HG03060 (cell line): ENCODE data around the gene ZNF280A.
"Not testable (repeated sequence)": the region's sequence is repeated elsewhere in the genome, so short reads cannot be mapped to it uniquely, and the experiment has no call there.

Experiments used
- ATAC-seq: cut with Tn5 transposase; IDR thresholded peaks from one replicate; pipeline ENCODE4 v1.9.1; 2021; ENCODE audit warnings: low read depth, moderate number of reproducible peaks; ENCODE audit not compliant: unreplicated experiment

Gene ZNF280A

DNA sequence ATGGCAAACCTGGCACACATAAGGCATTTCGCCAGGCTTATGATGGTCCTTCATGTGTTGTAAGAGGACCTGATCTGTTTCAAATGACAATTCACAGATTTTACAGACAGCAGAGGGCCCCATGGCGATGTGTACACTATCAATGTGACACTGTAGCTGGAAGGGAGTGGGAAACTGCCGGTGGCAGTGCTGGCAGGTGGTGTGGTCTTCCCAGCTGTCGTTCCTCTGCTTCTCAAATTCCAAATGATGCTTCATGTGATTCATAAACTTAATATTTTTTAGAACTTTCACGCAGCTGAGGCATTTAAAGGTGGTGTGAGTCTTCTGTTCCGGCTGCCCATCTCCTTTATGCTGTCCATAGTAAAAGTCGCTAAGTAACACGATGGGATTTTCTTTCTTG, 5.6 kb downstream of the ZNF280A start:
- ATAC-seq = not testable (repeated sequence)

DNA sequence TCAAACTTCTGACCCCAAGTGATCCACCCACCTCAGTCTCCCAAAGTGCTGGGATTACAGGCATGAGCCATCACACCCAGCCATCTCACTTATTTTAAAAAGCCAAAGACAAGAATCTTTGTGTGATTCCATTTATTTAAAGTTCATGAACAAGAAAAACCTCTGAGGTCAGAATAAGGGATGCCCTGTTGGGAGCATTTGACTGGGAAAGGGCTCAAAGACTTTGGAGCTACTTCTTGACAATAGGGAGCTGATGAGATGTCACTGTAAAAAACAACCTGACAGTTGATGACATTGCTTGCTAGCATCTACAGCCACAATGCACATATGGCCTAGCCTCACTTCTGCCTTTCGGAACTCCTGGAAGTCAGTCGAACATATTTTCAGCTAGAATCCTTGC, 6.5 kb downstream of the ZNF280A start:
- ATAC-seq = no peak

DNA sequence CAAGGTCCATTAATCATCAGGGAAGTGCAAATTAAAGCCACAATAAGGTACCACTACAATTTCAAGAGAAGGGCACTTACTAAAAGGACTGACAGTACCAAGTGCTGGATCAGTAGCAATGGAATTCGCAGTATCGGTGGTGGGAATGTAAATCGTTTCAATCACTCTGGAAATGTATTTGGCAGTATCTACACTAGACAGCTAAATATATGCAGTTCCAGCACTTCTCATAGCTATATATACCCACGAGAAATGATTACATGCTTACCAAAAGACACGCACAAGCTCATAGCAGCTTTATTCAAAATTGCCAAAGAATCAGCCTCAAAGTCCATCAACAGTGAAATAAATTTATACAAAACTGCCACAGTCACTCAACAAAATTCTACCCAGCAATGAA, 7.1 kb downstream of the ZNF280A start:
- ATAC-seq = no peak

DNA sequence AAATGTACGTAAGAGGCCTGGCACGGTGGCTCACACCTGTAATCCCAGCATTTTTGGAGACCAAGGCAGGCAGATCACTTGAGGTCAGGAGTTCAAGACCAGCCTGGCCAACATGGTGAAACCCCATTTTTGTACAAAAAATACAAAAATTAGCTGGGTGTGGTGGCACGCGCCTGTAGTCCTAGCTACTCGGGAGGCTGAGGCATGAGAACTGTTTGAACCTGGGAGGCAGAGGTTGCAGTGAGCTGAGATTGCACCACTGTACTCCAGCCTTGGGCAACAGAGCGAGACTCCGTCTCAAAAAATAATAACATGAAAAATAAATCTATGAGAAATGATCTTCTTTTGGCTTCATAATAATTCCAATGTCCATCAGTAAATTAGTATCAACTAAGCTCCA, 9.2 kb downstream of the ZNF280A start:
- not testable (repeated sequence) for ATAC-seq

DNA sequence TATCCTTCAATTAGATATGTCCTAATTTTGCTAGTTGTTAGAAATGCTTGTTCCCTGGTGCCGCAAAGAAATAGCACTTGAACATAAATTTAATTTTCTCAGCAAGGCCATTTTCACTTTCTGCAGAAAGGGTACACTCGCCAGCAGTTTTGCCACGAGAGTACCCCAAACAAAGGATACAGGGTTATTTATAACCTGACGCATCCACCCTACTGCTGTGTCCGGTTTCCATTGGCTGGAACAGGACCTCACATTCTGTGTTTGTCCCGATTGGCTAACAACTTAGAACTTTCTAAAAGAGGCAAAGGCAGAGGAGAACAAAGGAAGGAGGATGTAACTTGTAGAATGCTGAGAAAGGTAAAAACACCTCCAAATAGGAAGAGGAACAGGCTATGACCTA, 10.2 kb downstream of the ZNF280A start:
- ATAC-seq = not testable (repeated sequence)

DNA sequence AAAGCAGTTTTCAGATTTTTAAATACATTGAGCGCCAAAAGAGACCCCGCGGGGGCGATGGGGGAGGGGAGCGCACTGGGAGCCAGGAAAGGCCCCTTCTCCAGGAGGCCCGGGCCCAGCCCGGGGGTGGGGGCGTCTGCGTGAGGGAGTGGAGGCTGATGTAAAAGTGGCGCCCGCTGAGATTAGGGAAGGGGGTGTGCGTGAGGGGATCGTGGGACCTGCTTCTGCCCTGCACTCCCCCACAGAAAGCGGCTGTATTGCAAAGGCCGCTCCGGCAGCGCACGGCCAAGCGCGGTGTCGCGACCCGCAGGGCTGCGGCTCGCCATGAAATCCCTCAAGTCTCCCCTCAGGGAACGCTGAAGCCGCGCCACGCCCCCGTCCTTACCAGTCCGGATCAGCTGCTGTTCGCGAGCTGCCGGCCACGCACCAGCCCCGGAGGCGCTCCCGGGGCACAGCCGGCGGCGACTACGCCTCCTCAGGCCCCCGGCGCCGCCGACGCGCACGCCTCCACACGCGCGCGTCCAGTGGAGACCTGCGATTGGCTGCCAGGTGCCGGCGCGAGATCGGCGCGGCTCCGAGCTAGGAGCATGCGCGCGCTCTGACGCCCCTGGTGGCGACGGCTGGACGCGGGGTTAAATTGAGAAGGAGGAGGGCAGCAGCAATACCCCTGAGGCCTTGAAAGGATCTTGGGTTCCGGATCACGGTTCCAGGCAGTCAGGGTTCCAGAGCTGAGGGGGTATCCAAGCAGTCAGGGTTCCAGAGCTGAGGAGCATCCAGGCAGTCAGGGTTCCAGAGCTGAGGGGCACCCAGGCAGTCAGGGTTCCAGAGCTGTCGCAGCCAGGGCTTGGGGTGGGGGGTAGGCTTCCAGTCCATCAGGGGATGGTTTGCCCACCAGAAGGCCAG, 11.5 kb downstream of the ZNF280A start, which contains the start of gene ZNF280B:
Gene ZNF280B (minus strand): TSS at position 469 of the 903 bp plus-strand sequence. CDS start 19,344 bp downstream, outside the sequence.
- ATAC-seq = no peak

DNA sequence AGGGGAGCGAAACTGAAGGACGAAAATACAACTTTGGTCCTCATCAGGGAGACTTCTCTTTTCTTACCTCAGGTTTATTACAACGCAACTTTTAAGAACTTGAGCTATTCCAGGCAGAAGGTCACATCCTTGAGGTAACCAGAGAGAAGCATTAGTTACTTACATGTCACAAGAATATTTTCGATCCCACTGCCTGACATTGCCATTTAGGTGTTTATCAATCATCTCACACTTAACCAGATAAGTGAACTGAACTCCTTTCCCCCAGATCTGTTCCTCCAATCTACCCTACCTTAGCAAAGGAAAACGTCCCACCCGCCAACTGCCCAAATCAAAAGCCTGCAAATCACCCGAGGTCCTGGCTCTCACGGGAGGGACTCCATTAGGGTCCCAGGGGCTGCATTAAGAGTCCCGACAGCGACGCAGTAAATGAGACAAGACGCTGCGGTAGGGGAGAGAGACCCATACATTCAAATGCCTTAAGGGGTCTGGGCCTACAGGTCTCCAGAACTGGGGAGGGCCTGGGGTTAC, 12.3 kb downstream of the ZNF280A start:
- no peak for ATAC-seq

DNA sequence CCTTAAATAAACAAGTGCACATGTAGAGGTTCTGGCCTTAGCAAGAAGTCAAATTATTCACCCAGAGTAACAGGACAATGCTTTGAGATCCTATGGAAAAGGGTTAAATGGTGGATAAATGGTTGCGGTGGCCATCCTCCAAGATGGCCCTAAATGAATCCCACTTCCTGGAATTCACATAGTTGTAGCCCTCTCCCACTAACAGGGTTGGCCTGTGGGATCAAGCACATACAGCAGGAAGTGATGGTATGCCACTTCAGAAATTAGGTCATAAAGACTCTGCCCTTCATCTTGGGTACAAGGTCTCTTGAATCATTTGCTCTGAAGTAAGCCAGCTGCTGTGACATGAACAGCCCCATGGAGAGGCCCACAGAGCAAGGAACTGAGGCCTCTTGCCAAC, 13.3 kb downstream of the ZNF280A start:
- no peak for ATAC-seq

DNA sequence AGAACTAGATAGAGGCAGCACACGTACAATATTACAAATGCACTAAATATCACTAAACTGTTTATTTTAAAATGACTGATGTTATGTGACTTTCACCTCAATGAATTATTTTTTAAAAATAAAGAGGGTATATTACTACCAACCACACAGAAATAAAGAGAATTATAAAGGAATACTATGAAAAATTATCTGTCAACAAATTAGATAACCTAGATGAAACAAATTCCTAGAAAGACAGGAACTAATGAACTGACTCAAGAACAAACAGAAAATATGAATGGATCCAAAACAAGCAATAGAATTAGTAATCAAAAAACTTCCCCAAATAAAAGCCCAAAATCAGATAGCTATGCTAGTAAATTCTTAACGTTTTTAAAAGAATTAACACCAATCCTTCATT, 21.8 kb downstream of the ZNF280A start:
- no peak for ATAC-seq

DNA sequence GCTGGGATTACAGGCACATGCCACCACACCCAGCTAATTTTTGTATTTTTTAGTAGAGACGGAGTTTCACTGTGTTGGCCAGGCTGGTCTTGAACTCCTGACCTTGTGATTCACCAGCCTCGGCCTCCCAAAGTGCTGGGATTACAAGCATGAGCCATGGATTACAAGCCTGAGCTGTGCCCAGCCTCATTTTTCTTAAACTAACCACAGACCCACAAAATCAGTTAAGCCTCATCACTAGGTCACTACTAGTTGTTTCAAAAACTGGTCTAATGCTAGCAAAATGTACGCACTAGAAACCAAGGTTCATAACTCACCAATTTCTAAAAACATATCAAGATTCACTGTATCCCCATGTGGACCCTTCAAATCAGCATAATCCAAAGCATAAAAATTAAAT, 28.5 kb downstream of the ZNF280A start:
- ATAC-seq = not testable (repeated sequence)

DNA sequence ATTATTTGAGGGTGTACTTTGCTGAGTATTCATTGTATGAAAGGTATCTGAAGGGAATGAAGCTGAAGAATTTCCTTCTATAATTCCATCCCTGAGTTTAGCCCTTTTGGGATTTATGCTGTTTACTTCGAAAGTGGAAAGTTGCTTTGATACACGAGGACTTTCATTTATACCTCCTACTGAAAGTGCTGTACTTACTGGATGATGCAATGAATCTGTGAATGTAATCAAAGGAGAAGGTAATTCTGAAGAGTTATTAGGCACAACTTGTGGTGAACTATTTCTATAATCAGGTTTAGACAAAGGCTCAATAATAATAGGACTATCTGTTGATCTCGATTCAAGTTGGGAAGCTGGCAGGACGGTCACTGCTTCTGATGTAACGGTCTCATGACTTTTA, 31.3 kb downstream of the ZNF280A start:
- ATAC-seq = no peak

DNA sequence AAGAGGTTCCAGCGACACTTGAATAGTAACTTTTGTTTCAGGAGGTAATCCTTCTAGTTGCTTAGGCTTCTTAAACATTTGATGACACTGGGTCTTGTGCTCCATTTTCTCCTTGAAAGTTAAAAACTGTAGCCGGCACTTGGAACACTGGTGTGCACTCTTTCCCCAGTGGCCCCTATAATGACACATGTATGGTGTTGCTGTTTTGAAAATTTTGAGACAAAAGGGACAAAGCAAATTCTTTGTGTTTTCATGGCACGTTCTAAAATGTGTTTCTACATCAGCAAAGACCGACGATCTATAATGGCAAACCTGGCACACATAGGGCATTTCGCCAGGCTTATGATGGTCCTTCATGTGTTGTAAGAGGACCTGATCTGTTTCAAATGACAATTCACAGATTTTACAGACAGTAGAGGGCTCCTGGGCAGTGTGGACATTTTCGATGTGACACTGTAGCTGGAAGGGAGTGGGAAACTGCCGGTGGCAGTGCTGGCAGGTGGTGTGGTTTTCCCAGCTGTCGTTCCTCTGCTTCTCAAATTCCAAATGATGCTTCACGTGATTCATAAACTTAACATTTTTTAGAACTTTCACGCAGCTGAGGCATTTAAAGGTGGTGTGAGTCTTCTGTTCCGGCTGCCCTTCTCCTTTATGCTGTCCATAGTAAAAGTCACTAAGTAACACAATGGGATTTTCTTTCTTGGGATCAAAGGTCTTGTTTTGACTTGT, 32.0 kb downstream of the ZNF280A start:
- ATAC-seq = no peak

DNA sequence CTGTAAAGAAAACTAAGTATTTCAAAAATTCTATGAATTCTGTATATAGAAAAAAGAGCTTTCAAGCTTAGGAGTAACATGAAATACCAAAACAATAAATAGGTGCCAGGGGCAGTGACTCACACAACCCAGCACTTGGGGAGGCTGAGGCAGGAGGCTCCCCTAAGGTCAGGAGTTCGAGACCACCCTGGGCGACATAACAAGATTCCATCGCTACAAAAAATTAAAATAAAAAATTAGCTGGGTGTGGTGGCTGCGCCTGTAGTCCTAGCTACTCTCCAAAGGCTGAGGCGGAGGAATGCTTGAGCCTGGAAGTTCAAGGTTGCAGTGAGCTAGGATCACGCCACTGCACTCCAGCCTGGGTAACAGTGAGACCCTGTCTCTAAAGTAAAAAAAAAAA, 33.0 kb downstream of the ZNF280A start:
- no peak for ATAC-seq

DNA sequence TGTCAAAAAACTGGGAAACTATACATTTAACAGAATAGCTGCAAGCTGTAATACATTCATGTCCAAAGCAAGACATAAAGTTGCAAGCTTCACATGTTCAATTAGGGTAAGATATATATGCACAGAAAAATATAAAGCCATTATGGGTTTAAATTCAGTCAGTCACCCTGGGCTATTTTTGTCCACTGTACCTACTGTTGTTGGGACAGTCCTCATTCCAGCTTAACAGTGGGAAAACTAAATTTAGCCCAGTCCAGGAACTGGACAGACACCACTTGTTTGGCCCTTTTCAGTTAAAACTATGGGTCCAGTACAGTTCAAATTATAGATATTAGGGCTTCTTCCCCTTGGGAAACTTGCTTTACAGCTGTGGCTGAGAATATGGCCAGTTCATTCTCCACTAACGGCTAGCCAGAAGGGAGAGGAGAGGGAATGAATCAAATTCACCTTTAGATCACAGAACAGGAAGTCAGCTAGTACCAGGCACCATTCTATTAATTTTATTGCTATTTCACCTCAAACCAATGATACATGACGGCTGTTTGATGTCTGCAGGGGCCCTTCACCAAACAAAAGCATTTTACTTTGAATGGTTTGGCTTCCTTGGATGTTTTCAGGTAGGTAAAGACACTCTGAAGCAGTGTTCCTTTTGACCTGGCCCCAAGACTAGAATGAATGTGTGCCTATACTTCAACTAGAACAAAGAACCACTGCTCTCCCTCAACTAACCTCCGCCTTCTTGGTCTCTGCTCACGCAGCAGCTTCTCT, 33.8 kb downstream of the ZNF280A start:
- ATAC-seq = no peak

DNA sequence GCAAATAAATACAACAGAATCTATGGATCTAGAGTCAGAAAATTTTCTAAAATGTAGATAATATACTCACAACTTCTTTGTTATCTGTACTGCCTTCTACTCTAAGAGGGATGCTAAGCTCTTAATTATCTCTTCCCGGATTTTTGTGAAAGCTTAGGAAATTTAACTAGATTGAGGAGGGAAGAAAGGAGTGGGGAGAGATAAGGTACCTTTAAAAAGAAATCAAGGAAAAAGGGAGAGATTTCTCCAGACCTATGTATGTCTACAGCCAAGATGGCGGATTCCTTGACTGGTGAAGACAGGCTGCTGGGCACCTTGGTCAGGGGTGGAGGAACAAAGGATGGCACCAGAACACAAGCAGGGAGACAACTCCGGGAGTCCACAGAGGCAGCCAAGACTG, 34.5 kb downstream of the ZNF280A start:
- ATAC-seq = no peak

DNA sequence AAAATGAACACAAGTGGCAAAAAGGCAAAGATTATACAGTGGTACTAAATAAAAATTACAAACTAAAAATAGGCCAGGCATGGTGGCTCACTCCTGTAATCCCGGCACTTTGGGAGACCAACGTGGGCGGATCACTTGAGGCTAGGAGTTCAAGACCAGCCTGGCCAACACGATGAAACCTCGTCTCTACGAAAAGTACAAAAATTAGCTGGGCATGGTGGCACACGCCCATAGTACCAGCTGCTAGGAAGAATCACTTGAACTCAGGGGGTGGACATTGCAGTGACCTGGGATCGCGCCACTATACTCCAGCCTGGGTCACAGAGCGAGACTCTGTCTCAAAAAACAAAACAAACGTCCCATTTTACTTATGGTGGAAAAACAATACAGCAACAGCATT, 36.0 kb downstream of the ZNF280A start:
- ATAC-seq = no peak

DNA sequence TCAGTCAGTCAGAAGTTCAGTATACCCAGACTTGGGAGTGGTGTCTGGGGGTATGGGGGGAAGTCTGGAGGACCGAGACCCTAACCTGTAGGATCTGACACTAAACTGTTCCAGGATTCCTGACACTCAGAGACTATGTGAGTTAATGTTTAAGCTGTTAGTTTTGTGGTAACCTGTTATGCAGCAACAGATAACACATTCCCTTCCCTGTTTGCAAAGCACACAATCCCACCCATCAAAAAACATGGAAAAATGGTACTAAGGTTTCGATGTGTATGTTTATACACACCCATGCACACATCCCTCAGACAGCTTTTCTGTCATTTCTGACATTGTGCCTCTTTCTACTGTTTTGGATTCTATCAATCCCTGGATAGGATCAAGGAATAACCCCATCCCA, 39.1 kb downstream of the ZNF280A start:
- no peak for ATAC-seq

DNA sequence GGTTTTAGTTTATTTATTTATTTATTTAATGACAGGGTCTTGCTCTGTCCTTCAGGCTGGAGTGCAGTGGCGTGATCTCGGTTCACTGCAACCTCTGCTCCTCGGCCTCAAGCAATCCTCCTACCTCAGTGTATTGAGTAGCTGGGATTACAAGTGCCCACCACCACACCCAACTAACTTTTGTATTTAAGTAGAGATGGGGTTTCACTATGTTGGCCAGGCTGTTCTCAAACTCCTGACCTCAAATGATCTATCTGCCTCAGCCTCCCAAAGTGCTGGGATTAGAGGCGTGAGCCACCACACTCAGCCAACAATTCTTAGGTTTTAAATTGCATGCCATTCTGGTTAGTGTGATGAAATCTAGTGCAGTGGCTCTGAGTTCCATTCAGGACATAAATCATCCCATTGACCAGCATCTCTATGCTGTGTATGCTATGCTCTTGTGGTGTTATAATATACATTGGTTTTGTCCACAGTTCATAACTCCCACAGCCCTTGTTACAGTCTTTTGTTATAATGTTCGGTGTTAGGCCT, 40.0 kb downstream of the ZNF280A start:
- no peak for ATAC-seq

DNA sequence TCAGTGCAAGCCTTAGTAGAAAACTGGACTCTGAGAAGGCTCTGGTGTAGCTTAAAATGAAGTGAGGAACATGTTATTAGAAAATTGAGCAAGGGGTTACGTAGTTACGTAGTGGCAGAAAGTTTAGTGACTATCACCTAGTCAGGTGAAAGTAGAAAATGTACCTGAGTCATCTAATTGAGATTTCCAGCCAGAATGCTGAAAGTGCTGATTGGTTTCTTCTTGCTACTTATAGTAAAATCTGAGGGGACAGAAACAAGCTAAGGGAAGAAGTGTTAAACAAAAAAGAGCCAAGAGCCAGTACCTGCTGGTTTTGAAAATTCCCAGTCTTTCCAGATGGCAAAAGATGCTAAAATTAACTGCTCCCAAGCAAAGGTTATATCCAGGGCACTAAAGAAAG, 41.0 kb downstream of the ZNF280A start:
- no peak for ATAC-seq

DNA sequence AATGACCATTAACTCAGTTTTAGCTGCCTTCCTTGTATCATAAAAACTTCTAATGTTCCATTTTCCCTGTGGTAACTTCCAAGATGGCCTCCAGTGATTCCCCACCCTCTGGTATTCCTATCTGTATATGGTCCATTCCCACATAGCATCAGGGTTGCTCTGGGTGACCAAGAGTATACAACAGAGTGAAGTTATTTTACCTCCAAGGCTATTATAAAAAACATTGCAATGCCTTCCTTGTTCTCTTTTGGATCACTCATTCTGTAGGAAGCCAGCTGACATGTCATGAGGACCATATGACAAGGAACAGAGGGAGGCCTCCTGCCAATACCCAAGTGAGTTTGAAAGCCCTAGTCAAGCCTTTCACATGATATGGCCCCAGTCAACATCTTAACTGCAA, 41.6 kb downstream of the ZNF280A start:
- no peak for ATAC-seq
